Epidermal melanocyte (primary cell): ENCODE results near the gene KLF18.
"Not testable (repeated sequence)": the region's sequence is repeated elsewhere in the genome, so short reads cannot be mapped to it uniquely, and the experiment has no call there.

Source experiments
- DNase-seq: peaks from one replicate; pipeline ENCODE4 v3.0.0; 2011; ENCODE audit warnings: low spot score; ENCODE audit not compliant: insufficient read length

The KLF18 gene

DNA sequence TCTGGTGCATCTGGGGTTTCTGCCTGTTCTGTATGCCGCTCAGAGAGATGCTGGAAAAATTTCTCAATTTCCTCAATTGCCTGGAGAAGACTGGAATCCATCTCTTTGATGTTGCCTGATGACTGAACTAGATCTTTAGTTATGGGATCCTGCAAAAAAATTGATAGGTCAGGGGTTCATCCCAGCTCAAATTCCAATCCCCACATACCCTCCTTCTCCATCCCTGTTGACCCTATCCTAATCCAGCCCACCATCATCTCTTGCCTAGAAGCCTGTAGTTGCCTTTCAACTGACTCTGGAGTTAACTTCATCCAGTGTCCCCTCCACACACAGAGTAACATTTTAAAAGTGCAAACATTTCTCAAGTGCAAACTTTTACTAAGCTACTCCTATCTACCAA is at the start of gene KLF18:
Gene KLF18, minus strand, starts transcription at position 101 of the 400 bp plus-strand sequence. Its CDS starts 0 bp downstream, at position 101.
- no peak for DNase-seq

DNA sequence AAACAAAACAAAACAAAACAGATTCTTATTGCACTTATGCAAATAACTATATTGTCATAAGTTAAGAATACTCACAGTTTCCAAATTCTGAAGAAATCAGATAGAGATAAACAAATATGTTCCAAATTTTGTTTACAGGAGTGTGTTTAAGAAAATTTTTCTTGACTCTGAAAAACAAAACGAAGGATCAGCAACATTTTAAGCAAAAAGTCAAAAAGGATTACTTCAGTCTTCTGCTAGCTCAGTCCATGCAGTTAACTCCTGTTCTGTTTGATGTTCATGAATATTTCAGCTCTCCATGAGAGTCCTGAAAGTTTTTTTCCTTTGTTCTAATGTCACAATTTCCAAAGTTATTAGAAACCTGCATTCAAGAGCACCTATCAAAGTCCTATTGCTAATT is 33.2 kb upstream of the KLF18 start:
- no peak for DNase-seq

DNA sequence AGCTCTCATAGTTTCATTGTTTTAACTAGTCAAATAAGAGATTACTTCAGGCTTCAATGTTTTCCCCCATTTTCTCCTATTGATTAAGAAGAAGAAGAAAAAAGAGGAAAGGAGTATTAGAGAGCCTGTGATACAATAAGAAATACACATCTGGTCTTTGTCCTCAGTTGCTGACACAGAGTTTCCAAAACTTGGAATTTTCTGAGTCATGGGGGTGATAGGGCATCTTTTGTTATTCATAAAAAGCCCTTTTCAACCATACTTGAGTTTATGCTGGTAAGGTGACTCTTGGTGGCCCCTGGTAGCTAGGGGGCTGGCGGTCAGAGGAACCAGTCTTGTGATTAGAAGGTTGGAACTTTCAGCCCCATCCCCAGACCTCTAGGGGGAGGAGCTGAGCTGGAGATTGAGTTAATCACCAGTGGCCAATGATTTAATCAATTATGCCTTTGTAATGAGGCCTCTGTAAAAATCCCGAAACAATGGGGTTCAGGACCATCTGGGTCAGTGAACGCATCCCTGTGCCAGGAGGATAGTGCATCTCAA is 28.9 kb upstream of the KLF18 start:
- no peak for DNase-seq

DNA sequence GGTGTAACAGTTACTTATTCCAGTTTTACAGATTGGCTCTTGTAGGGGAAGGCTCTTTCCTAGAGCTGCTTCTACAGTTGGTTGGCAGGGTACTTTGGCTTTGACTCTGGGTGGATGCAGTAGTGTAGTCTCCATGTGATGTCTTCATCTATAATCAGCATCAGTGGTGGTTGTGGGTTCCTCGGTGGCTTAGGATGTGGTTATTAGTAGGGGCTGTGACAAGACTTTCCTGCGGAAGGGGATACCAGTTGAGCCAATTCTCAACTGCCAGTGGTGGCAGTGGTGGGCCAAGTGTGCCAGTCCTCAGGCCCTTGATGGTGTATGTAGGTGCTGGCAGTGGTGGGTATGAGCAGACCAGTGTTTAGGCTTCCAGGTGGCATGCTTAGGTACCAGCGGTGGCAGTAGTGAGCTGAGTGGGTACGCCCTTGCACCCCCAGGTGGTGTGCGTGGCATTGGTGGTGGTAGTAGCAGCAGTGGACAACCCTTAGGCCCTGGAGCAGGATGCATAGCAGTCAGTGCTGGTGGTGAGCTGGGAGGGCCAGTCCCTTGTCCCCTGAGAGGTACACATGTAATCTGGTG is 27.2 kb upstream of the KLF18 start:
- no peak for DNase-seq

DNA sequence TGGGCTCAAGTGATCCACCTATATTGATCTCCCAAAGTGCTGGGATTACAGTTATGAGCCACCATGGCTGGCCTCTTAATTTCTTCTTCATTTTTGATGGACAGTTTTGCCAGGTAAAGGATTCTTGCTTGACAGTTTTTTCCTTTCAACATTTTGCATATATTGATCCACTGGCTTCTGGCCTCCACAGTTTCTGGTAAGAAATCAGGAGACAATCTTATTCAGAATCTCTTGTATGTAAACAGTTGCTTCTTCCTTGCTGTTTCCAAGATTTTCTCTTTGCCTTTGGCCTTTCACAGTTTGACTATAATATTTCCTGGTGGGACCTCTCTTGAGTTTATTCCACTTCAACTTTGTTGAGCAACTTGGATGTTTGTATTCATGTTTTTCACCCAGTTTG is 20.1 kb upstream of the KLF18 start:
- no peak for DNase-seq

DNA sequence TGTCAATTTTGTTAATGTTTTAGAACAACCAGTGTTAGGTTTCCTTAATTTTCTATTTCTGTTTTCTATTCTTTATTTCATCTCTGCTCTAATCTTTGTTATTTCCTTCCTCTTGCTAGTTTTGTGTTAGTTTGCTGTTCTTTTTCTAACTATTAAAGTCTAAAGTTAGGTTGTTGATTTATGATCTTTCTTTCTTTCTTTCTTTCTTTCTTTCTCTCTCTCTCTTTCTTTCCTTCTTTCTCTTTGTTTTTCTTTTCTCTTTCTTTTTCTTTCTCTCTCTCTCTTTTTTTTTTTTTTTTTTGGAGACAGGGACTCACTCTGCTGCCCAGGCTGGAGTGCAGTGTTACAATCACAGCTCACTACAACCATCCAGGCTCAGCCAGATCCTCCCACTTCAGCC is 17.4 kb upstream of the KLF18 start:
- DNase-seq = no peak

DNA sequence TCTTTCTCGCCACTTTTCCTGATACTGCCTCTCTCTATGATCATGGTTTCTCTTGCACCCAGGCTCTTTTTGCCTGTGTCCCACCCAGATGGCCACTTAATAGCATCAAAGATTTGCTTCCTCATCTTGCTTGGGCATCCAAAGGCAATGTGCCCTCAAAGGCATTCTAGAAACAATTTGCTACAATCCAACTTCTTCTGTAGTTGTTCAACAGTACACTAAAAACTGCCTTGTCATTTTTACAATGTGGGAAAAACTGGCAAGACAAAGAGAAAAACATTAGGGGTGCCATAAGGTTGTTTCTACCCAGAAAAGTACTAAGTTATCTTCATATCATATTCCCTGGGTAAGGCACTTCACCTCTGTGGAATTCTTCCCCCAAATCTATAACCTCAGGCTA is 16.5 kb upstream of the KLF18 start:
- no peak for DNase-seq

DNA sequence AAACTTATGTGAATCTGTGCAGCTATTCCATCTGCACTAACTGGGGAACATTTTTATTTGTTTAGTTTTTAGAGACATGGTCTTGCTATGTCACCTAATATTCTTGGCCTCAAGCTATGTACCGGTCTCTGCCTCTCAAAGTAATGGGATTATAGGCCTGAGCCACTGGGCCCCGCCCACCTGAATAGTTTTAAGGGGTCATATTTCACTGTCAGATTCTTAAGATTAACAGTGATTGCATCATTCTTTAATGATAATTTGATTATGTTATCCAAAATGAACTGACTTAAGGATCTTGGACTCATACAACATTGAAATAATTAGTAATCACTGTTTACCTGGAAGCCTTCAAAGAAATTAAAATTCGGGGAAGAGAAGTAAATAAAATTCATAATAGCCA is 12.6 kb upstream of the KLF18 start:
- no peak for DNase-seq

DNA sequence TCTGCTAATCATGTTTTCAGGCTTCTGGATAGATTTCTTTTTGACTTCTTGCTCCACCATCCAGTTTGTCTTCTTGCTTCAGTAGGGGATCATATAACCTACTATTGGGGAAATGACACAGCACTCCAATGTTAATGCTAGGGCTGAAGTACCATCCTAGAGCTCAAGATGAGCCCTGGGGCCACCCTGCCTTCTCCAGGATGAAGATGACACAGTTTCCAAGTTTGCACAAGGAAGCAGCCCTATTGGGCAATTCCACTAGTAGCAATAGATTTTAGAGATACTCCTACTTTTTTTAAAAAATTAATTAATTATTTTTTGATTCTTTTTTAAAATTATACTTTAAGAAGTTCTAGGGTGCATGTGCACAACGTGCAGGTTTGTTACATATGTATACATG is 11.3 kb upstream of the KLF18 start:
- DNase-seq = no peak

DNA sequence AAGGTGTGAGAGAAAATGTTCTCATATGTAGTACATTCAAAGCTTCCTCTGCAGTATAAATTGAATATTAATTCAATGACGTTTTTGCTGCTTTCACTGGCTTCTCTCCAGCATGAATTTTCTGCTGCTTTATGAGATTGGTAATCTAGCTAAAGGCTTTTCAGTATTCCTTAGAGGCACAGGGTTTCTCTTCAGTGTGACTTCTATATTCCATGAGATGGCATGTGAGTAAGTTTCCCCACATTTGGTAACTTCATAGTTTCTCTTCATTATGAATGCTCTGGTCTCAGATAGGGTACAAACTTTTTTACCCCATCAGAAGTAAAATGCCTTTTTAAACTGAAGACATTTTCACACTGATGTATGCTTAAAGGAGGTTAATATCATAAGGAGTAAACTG is 10.4 kb upstream of the KLF18 start:
- no peak for DNase-seq

DNA sequence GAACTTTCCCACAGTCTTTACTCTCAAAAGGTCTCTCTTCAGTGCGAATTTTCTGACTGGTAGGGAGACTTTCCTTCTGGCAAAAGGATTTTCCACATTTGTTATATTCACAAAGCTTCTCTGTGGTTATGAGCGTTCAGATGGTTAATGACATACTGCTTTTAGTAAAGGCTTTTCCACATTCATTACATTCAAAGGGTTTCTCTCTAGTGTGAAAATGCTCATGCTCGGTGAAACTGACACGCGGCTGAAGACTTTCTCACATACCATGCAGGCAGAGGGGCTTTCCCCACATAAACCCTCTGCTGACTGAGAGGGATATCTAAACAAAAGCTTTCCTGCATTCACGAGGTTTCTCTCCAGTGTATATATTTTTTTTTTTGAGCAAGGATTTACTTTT is 9.9 kb upstream of the KLF18 start:
- DNase-seq = no peak

DNA sequence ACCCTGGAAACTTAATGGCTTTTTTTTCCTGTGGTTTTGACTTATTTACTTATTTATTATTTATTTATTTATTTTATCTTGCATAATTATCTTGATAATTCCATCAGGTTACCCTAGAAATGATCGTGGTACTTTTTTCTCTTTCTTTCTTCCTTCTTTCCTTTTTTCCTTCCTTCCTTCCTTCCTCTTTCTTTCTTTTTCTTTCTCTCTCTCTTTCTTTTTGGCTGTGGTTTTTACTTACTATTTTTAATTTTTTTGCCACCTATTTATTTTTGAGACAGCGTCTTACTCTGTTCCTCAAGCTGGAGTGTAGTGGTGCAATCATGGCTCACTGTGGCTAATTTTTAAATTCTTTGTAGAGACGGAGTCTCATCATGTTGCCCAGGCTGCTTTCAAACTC is 6.2 kb upstream of the KLF18 start:
- no peak for DNase-seq

DNA sequence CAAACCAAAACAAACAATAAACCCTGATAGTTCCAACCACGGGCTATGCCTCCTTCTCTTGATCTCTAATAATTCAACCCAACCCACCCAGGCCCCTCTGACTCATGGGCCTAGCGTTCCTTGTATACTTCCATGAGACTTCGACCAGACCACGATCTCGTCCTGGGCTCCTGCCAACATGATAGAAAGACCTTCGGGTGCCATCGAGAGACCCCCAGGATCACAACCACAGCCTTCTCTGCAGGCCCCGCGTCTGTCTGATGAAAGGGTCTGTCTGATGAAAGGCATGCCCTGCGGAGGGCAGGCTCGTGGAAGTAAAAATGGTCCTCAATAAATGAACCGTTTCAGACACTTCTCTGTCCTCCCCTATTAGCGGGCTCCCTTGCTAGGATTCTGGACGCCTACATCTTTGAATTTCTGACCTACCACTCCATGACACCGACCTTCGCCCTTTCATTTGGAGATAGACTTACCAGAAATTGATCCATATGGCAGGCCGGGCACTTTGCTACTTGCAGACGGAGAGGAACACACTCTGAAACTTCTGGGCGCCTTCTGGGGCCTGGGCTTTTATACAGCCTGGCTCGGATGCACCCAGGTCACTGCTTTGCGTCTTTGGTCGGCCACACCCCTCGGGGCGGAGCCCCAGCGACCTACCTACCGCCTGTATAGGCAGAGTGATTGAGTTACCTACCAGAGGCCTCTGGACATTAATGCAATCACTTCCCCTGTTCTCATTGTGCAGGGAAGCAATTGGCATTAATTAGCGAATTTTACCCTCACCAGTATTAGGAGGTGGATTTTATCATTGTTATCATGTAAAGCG is 5.3 kb upstream of the KLF18 start:
- no peak for DNase-seq

DNA sequence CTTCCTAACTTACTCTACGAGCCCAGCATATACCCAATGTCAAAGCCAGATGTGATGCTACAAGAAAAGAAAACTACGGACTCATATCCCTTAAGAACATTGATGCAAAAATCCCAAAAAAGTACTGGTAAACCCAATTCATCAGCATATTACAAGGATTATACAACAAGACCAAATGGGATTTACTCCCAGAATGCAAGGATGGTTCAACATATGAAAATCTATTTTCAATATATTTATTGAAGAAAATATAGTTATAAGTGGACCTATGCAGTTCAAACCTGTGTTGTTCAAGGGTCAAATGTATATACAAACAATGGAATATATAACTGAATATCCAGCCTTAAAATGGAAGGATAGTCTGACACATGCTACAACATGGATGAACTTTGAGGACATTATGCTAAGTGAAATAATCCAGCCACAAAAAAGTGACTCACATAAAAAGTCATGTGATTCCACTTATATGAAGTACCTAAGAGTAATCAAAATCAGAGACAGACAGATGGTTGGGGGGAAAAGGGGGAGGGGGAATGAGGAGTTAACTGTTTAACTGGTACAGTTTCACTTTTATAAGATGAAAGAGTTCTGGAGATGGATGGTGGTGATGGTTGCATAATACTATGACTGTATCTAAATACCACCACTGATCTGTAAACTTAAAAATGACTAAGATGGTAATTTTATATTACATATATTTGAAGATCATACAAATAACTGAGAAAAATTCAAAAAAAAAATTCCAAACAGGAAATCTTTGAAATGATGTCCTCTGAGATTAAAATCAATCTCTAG is 3.7 kb upstream of the KLF18 start:
- DNase-seq = no peak

DNA sequence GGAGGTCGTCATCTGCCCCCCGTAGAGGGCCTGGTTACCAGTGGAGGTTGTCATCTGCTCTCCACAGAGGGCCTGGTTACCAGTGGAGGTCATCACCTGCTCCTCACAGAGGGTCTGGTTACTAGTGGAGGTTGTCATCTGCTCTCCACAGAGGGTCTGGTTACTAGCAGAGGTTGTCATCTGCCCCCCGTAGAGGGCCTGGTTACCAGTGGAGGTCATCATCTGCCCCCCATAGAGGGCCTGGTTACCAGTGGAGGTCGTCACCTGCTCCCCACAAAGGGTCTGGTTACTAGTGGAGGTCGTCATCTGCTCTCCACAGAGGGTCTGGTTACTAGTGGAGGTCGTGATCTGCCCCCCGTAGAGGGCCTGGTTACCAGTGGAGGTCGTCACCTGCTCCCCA is 1.9 kb downstream of the KLF18 start:
- not testable (repeated sequence) for DNase-seq

DNA sequence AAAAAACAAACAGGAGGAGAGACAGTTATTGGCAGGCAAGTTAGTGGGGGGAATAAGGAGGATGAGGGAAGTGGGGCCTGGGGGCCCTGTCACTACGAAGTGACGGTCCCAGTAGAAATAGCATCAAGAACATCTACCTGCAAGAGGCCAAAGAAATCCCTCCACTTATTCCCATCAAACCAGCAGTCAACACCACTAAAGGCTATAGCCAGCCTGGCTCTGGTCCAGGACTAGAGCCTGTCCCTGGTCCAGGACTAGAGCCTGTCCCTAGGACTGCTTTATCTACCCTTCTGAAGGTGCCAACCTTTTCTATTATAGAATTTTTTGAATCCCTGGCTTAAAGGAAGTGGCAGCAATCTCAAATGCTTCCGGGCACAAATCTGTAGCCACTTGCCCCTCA is 3.2 kb downstream of the KLF18 start:
- no peak for DNase-seq

DNA sequence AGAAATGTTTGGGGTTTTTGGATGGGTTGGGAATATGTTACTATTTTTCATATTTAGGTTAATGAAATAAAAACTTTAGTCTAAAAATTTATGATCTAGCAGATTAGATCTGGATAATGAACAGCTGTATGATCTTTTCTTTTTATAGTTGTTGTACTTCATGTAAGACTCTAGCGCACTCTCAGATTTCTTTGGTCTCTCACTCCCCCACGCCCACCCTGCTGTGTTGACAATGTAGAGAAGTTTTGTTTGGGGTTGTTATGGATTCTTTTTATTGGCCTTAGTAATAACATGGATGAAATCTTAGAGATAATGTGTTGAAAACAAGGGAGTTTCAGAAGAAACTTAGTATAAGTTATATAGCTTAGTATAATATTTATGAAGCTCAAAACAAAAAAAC is 5.5 kb downstream of the KLF18 start:
- no peak for DNase-seq

DNA sequence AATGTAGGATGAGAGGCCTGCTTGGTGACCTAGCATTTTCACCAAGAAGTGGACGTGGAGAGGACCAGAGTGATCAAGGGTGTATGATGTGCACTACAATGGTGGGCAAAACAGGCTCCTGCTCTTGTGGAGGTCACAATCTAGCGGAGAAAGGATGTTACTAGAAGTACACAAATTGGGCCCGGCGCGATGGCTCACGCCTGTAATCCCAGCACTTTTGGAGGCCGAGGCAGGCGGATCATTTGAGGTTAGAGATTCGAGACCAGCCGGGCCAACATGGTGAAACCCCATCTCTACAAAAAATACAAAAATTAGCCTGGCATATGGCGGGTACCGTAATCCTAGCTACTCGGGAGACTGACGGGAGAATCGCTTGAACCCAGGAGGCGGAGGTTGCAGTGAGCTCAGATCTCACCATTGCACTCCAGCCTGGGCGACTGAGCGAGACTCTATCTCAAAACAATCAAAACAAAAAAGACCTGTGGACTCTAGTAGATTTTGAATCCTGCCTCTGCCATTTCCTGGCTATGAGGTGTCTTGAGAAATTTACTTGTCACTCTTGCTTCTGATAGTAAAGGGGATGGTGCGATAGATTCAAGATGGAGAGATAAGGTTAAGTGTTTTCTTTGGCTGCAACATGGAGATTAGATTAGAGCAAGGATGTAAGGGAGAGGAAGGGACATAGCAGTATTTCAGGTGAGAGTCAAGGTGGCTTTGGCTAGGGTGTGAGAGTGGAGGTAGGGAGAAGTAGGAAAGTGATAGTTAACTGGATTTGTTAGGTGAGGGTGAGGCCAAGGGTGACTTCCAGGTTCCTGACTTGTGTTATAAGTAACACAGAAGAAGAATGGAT is 7.1 kb downstream of the KLF18 start:
- no peak for DNase-seq

DNA sequence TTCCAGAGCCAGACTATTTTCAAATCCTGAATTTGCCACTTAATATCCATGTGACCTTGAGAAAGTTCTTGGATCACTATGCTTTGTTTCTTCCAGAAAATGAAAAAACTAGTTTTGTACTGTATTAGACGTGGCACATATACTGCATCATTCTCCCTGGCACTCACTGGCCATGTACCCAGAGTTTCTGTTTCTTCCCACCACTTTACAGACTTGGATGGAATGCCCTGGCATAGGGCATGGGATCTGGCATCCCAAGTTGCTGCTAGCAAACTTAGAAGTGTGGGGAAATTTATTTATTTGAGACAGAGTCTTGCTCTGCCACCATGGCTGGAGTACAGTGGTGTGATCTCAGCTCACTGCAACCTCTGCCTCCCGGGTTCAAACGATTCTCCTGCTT is 10.0 kb downstream of the KLF18 start:
- DNase-seq = no peak

DNA sequence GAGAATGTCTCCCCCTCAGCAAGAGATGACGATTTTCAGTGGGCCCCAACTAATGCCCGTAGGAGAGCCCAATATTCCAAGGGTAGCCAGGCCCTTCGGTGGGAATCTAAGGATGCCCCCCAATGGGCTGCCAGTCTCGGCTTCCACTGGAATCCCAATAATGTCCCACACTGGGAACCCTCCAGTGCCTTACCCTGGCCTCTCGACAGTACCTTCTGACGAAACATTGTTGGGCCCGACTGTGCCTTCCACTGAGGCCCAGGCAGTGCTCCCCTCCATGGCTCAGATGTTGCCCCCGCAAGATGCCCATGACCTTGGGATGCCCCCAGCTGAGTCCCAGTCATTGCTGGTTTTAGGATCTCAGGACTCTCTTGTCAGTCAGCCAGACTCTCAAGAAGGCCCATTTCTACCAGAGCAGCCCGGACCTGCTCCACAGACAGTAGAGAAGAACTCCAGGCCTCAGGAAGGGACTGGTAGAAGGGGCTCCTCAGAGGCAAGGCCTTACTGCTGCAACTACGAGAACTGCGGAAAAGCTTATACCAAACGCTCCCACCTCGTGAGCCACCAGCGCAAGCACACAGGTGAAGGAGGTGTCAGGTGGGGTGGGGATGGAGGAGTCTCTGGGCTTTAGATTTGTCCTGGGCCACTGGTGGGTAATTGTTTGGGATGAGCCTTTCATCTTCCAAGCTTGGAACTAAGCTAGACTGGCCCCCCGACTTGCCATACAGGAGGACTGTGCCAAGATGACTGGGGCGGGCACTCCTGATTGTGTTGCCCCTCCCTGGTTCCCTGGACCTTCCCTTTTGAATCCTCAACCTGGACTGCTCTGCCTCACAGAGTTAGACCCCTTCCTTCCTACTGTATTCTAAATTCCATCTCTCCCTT is 11.6 kb downstream of the KLF18 start:
- no peak for DNase-seq
